HG03469 (cell line): ENCODE measurements around the gene TBC1D14.

Experiments
- ATAC-seq: cut with Tn5 transposase; IDR thresholded peaks from one replicate; pipeline ENCODE4 v1.9.1; 2021; ENCODE audit warnings: mild to moderate bottlenecking, moderate library complexity, moderate number of reproducible peaks; ENCODE audit not compliant: unreplicated experiment

Gene TBC1D14

DNA sequence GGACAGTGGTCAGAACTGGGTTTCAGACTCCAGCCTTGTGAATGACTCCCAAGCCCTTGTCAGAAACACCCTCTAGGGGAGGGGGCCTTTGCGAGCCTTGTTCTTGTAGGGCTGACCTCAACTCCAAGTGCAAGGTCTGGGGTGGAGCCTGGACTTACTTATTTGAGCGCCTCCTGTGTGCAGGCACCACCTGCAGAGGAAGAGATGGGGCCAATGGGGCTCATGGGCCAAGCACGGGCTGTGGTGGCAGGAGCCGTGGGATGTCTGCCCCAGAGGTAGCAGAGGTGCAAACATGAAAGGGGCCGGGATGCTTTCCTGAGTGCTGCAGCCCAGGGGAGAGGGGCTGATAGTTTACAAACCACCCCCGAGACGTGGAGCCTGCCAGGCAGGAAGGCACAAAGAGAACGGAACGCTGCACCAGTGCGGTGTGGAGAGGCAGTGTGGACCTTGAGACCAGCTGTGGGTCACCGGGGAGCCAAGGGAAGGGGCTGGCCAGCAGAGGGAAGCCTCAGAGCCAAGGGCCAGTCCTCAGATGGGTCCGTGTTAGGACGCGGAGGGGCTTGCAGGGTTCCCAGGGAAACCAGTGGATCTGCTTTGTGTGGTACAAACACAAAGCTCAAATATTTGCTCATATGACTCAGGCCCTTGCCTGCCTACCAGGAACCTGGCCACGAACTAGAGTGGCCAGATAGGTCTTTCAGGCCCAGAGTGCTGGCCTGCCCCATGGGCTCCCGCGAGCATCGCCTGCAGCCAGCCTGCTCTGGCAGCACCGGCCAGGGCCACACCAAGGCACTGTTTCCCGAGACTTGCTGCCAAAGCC is 124.8 kb downstream of the TBC1D14 start:
- ATAC-seq = no peak

DNA sequence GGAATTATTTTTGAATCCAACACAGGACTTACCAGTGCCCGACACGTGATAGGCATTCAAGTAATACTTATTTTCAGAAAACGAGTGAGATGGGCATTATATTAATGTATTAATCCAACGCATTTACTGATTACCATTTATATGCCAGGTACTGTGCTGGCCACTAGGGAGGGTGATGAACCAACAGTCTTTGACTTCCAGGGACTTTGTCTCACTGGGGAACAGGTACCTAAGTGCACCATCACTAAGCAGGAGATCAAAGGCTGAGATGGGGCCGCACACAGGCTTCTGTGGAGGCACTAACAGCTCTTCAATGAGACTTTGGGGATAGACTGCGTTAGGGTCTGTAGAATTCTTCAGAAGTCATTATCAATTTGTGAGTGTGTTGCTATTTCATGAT is 127.8 kb downstream of the TBC1D14 start:
- ATAC-seq = no peak

DNA sequence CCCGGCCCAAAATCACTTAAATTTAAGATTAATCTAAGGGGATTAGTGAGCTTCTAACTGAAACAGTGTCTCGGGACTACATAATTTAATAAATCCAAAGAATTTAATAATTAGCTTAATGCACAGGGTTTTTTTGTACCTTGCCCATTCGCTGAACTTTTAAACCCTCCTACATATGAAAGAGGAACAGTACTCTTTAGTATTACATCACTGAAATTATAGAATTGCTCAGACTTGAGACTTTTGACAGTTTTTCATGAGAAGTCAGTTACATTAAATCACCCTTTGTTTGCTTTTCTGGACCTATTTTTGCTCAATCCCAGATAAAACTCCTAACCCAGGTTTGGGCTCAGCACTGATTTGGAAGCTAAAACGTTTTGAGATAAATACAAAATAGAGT is 131.1 kb downstream of the TBC1D14 start:
- ATAC-seq = no peak

DNA sequence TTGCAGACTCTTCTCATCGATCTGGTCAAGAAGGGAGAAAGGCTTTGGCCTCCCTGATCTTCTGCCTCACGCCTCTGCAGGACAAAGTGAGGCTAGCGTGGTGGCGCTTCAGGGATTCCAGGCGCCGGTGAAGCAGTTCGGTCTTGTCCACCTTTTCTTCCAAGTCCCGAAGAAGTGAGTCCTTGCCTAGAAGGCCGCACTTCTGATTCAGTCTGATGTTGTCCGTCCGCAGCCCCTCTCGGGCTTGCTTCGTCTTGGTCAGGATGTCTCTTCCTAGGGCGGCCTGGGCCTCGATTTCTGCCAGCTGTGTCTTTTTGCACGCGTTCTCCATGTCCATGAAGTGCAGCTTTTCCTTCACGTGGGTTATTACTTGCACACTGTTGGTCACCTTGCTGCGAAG is 131.6 kb downstream of the TBC1D14 start:
- ATAC-seq = no peak

DNA sequence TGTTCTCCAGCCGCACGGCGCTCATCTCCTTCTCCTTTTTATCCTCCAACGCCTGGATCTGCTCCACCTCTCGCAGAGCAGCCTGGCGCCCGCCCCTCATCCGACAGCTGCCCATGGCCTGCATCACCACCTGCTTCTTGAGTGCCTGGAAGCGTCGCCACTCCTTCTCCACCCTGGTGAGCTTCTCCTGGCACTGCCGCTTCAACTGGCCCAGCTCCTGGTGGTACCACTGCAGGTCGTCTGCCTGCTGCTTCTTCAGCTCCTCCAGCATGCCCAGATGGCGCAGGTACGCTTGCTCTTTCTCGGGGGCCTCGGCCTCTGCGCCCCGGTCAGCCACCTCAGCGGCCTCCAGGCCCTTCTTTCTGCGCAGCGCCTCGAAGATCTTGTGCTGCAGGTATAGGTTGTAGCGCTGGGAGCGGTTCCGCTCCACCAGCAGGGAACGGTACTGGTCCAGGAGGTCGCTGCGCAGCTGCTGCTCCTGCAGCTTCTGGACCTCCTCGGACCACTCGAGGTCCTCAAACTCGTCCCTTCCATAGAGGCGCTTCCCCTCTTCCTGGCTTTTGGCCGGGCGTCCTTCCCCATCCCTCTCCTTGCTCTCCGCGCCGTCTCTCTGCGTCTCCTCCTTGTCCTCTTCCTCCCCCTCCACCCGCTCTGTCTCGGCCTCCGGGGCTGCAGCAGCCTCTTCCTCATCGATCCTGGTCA is 132.3 kb downstream of the TBC1D14 start:
- no peak for ATAC-seq

DNA sequence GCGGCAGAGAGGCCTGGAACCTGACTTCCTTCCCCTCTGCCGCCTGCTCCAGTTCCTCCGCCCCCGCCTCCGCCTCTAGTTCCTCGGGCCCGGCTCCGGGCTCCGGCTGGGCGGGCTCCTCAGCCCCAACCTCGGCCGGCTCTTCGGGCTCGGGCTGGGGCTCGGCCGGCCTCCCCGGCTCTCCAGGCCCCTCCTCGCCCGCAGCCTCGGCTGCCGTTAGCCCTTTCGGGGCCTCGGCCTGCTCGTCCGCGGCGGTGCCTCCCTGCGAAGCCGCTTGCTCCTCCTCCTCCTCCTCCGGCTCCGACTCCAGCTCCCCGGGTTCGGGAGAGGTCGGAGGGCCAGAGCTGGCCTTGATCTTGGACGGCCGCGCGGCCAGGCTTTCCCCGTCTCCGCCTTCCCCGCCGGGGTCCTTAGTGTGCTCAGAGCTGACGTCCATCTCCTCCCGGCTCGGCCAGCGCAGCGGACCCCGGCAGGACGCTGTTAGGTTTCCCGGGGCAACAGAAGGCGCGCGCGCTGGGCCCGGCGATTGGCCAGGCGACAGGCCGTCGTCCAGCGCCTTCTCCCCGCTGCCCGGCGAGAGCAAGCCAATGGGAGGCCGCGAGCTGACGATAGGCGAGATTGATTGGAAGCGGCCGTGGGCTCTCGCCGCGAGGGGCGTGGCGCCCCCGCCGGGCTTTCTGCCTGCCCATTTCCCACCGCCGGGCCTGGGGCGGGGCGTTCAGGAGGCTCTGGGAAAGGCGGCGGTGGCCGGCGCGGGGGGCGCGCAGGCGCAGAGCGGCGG is 133.1 kb downstream of the TBC1D14 start:
- peak; percentile 59 for ATAC-seq

DNA sequence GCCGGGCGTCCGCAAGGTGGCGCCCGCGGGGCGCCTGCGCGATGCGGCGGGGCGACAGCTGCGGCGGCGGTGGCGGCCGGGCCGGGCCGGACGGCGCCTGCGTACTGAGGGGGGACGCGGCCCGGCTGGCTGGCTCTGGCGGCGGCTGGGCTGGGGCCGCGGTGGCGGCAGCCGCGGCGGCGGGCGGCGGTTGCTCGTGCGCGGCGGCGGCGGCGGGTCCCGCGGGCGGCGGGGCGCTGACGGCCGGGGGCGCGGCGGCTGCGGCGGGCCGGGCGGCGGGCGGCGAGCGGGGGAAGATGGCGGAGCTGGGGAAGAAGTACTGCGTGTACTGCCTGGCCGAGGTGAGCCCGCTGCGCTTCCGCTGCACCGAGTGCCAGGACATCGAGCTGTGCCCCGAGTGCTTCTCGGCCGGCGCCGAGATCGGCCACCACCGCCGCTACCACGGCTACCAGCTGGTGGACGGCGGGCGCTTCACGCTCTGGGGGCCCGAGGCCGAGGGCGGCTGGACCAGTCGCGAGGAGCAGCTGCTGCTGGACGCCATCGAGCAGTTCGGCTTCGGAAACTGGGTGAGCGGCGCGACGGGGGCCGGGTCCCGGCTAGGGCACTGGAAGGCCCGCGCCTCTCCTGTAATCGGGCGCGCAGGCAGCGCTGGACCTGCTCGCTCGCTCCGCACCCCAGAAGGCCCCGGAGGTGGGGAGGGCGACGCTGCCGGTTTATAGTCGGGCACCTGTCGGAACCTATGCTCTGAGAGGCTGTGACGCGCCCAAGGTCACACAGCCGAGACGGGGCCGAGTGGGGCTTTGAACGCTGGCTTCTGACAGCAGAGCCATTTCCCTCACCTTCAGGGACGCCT is 133.9 kb downstream of the TBC1D14 start, which contains the start of gene TADA2B:
Gene TADA2B (plus strand): TSS at position 89 of the 853 bp plus-strand sequence. CDS start 208 bp downstream, at position 297.
- ATAC-seq = peak; percentile 4

DNA sequence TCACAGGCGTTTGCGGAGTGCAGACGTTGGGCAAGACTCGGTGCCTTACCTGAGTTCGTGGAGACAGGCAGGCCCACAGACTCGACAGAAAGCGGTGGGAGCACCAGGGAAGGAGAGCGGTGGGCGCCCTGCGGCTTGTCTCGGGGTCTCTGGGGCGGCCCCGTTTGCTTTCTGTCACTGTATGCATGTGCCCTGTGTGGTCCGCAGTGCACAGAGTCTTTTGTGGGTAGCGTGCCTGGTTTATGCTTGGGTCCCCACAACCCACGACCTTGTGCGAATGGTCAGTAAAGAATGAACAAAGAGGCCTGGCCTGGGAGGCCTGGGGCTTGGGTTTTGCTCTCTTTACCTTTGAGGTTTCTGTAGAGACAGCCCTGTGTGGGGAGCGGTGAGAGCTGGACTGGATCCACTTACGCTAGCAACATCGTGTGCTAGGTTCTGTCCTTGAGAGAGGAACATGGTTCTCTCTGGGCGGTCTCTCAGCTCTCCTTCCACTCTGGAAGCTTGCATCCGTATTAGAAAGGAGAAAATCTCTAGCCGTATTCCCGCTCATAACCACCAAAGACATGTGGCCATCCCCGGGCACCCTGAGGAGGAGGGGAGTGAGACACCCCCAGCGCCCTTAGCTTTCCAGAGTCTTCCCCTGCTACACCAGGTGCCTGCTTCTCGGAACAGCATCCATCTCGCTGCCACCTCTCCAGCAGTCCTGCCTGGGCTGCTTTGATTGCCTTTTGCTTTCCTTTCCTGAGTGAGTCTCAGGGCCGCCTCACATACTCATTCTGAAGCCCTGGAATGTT is 134.7 kb downstream of the TBC1D14 start:
- ATAC-seq = no peak

DNA sequence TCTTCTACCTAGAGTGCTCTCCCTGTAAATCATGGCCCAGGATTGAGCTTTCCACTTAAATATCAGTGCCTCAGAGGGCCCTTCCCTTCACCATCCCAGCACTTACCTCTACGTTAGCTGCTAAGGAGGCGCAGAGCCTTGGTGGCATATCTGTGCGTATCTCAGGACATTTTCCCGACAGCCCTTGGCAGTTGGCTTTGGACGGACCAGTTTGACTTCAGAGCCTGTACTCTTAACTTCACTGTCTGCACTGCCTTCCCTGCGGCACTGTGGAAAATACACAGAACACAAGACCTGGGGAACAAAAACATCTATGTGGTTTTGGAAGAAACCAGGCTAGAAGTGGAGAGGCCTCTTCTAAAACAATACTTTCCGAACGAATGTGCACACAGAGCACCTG is 135.9 kb downstream of the TBC1D14 start:
- no peak for ATAC-seq

DNA sequence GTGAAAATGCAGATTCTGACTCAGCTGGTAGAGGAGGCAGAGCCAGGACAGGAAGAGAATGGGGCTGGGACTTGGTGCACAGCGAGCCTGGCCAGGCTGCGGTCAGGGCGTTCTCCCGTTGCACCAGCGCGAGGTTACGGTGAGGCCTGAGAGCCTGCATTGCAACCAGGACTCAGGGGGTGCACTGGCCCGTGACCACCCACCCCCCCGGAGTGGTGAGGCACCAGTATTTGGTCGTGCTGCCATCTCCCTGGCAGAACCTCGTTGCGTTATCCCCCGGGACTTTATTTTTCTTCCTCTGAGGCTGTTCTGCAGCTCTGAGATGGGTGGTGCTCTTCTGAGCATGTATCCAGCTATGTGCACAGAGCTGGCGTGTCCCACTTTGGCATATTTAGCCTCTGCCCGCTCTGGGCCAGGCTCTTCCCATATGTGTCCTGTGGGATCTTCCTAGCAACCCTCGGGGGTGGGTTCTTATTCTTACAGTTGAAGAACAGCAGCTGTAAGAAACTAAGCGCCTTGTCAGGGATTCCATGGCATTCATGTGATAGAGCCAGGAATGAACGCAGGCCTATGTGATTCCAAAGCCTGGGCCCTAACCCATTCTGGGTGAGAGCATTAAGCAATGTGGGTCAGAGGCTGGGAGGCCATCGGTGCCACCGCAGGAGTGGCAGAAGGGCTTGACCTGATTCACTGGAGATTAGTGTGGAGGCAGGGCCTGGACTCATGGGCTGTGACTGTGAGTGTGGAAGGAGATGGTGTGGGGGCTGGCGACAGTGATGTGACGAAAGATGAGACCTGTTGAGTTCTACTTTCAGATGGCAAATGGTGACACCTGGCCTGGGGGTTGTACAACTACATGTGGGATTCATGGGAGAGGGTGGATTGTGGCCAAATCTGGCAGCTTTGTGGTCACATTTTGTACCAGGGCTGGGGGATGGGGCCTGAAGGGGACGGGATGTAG is 136.6 kb downstream of the TBC1D14 start:
- ATAC-seq = peak; percentile 25

DNA sequence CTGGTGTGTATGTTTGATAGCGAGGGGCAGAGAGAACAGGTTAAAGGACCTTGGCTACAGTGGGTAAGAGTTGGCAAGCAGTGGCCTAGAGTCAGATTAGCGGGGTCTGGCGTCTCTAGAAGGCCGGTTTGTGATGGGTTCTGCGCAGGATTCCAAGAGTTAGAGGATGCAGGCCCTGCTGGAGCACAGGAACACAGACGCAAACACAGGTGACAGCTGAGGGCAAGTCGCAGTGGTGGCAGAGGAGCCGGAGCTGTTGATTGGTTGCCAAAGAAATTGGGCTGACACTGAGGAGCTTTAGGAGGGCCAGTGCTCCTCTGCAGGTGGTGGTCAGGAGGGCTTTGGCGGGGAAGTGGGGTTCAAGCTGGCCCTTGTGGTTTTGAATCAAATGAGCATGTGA is 137.3 kb downstream of the TBC1D14 start:
- ATAC-seq = no peak

DNA sequence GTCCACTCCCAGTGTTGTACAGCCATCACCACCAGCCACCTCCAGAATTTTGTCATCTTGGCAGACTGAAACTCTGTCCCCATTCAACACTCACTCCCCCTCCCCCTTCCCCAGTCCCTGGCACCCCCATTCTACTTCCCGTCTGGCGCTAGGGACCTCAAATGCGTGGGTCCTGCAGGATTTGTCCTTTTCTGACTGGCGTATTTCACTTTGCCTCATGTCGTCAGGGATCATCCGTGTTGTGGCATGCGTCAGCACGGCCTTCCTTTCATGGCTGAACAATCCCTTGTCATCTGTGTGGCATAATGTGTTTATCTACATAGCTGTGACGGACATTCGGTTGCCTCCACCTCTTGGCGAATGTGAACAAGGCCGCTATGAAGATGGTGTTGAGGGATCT is 139.0 kb downstream of the TBC1D14 start:
- no peak for ATAC-seq

DNA sequence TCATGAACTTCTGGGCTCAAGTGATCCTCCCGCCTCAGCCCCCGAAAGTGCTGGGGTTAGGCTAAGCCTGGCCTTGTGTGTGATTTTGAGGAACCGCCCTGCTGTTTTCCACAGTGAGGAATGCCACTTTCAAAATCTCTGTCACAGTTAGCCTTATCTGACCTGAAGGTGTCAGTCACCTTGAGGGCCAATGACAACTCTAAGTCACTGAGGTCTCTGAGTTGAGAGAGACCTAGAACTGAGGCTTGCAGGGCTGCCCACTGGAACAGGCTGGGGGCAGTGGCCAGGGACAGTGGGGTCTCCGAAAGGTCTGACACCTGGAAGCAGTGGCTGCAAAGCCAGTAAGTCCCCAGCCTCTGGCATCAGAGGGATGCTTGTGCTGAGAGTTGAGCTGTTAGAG is 139.7 kb downstream of the TBC1D14 start:
- ATAC-seq = no peak

DNA sequence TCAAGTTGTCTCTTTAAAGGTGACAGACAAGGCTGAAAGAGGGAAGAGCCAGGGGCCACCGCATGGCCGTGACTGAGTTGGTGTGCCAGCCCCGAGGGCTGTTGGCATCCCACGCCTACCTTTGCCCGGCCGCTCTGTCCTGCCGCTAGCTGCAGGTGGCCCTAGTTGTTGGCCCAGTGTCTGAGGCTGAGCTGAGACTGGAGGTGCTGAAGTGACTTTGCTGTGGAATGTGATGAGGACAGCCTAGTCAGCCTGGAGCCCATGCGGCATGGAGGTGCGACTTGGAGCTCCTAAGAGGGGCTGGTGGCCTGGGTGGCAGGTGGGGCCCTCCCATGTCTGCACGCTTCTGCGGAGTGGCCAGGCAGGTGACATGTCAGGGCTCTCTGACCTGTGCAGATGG is 140.1 kb downstream of the TBC1D14 start:
- no peak for ATAC-seq

DNA sequence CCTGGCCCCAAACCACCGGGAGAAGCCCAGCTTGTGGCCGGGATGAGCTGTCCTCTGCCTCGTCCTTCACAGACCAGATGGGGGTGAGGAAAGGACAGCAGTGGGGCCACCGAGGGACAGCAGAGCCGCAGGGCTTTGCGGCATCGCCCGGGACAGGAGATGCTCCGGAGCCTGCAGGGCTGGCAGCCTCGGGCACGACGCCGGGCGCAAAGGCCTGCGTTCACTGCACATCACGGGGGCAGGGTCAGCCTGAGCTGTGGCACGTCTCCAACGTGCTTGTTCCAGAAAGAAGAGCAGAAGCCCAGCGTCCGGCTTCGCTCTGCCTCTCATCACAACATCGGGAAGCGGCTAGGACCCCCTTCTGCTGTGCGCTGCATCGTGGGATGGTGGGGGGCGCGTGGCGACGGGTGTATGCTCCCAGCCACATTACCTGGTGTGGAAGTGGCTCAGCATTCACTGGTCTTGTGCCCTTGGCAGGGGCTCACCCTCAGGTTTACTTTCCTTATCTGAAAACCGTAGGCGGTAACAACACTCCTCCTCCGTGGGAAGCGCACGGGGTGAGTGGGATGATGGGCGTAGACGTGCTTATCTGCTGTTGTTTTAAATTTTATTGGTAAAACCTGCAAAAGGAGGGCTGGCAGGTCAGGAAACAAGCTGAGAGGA is 141.0 kb downstream of the TBC1D14 start:
- ATAC-seq = no peak

DNA sequence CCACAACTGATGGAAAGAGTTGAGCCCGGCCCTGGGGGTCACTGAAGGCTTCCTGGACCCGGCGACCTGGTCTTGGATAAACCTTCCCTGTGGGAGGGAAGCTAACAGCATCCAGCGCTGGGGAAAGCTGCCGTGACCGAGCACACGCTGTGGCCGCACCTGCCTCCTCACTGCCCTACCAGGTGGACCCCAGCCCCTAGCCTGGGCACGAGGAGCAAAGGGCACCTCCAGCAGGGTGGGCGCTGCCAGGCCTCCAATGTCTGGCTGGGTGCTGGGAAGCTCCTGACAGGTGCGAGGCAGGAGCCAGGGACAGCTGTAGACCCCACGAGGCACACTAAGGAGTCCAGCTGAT is 141.5 kb downstream of the TBC1D14 start:
- no peak for ATAC-seq

DNA sequence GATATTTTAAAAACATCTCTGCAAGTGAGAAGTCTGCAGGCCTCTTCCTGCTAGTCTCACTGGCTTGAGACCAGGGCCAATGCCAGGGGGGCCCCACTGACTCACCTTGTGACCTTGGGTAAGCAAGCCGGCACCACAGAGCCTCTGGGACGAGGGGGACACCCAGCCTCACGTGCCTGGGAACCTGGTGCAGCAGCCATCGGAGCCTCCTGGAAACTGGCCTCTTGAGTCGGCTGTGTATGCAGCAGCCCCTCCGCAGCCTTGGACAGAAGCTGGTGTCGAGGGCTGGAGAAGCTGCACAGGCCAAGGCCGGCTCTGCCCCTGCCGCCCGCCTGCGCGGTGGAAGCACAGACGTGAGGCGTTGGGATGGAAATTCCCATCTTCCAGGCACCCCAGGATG is 142.3 kb downstream of the TBC1D14 start:
- ATAC-seq = no peak

DNA sequence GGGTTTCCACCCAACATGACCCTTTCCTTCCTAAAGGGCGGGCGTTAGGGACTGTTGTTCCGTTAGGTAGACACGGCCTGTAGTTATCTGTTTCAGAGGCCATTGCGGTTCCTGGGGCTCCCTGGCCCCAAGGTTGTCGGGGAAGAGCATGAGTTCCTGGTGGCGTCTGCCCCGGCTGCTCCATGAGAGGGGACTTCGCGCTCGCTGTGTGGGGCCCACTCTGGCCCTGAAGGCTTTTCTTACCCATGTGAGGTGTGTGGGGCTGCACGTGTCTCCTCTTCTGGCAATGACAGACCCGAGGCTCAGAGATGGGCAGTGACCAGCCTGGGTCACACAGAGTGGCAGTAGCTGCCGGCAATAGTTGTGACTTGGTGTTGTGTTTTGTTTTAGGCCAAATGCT is 142.7 kb downstream of the TBC1D14 start:
- ATAC-seq = no peak
